Subcutaneous preadipocyte (primary cell): ENCODE measurements around the gene TDRD9. TPM values are rescaled to one million over a fixed set of nuclear protein-coding genes. Genes with fewer than 3 reads are reported as not detected.

Experiments
- small RNA-seq: library from RNA; depleted of rRNA; stranded (forward); fragments of <200 nt; gene quantifications from one replicate; pipeline ENCODE3, GENCODE V24; 2012
- total RNA-seq: library from RNA; depleted of rRNA; stranded (reverse); fragments of >200 nt; gene quantifications from 2 replicates; pipeline ENCODE4 v1.2.3, GENCODE V29; 2012

TDRD9 gene
- total RNA-seq: 0.39 and 0.73 TPM in 2 replicates

GRCh38 chr14:103928011-103928890 is at the start of gene TDRD9:
Gene TDRD9, plus strand, starts transcription at chr14:103928456. Its CDS starts 54 bp downstream, at chr14:103928510.

GRCh38 chr14:103941973-103942736 is 13.9 kb downstream of the TDRD9 start, which contains the start of gene RD3L:
Gene RD3L, minus strand, starts transcription at chr14:103942529. Its CDS starts 834 bp downstream, at chr14:103941695.

GRCh38 chr14:104085032-104085888 is 157.0 kb downstream of the TDRD9 start, which contains the start of gene ASPG:
Gene ASPG, plus strand, starts transcription at chr14:104085700. Its CDS starts 71 bp downstream, at chr14:104085771.

Small RNA genes lying within 50 kb of the gene (small RNA-seq; reads per million reads assigned to genes)
- 0.14 reads per million for gene RN7SL634P

Other genes with a start within 250 kb of the TDRD9 start
- 18.4 and 26.2 TPM in 2 replicates for gene XRCC3, start 213.0 kb upstream of the TDRD9 start, total RNA-seq
- gene ZFYVE21, start 212.6 kb upstream of the TDRD9 start, total RNA-seq: 39.5 and 42.3 TPM in 2 replicates
- 2.3 and 3.3 TPM in 2 replicates for gene PPP1R13B, start 80.9 kb upstream of the TDRD9 start, total RNA-seq
- not detected in 2 replicates for gene RD3L, start 14.1 kb downstream of the TDRD9 start, total RNA-seq
- not detected in 2 replicates for gene ASPG, start 157.2 kb downstream of the TDRD9 start, total RNA-seq
- under 0.01 TPM in 2 replicates for gene KIF26A, start 210.1 kb downstream of the TDRD9 start, total RNA-seq